Smooth muscle cell (in vitro differentiated cells): Measurements from ENCODE around the gene BRI3BP. TPM values are rescaled to one million over a fixed set of nuclear protein-coding genes. Genes with fewer than 3 reads are reported as not detected.
"Not testable (repeated sequence)": the region's sequence is repeated elsewhere in the genome, so short reads cannot be mapped to it uniquely, and the experiment has no call there.

Experiments used
- DNase-seq: peaks from one replicate; lab custom pipeline; 2025; ENCODE audit not compliant: unreplicated experiment; lab: John Stamatoyannopoulos, UW
- H2AFZ ChIP-seq: fragments of 200-600 bp; sonication (generic); 2 replicates; pipeline ENCODE4 v1.6.0; 2016; ENCODE audit warnings: antibody characterized with exemption, low read depth, mild to moderate bottlenecking
- H3F3A ChIP-seq: fragments of 200-600 bp; sonication (generic); 2 replicates; pipeline ENCODE4 v1.6.0; 2017; ENCODE audit warnings: antibody characterized with exemption, low read depth
- H3K27ac ChIP-seq: fragments of 200-600 bp; sonication (generic); 2 replicates; pipeline ENCODE4 v1.5.1; 2016; ENCODE audit warnings: low read depth, mild to moderate bottlenecking
- H3K27me3 ChIP-seq: fragments of 200-600 bp; sonication (generic); 2 replicates; pipeline ENCODE4 v1.6.1; 2016; ENCODE audit warnings: low read depth, mild to moderate bottlenecking
- H3K36me3 ChIP-seq: fragments of 200-600 bp; sonication (generic); 2 replicates; pipeline ENCODE4 v1.5.1; 2016; ENCODE audit warnings: low read depth
- H3K4me1 ChIP-seq: fragments of 200-600 bp; sonication (generic); 2 replicates; pipeline ENCODE4 v1.5.1; 2016; ENCODE audit warnings: low read depth
- H3K4me2 ChIP-seq: fragments of 200-600 bp; sonication (generic); 2 replicates; pipeline ENCODE4 v1.6.0; 2016; ENCODE audit warnings: mild to moderate bottlenecking
- H3K4me3 ChIP-seq: fragments of 200-600 bp; sonication (generic); 2 replicates; pipeline ENCODE4 v1.5.1; 2016; ENCODE audit warnings: mild to moderate bottlenecking
- H3K79me2 ChIP-seq: fragments of 200-600 bp; sonication (generic); 2 replicates; pipeline ENCODE4 v1.6.0; 2016; ENCODE audit warnings: low read depth, mild to moderate bottlenecking
- H3K9ac ChIP-seq: fragments of 200-600 bp; sonication (generic); 2 replicates; pipeline ENCODE4 v1.6.0; 2016; ENCODE audit warnings: low read depth
- H3K9me3 ChIP-seq: fragments of 200-600 bp; sonication (generic); replicated peaks from 2 replicates; pipeline ENCODE4 v1.5.1; 2016; ENCODE audit warnings: low read depth
- H4K20me1 ChIP-seq: fragments of 200-600 bp; sonication (generic); 2 replicates; pipeline ENCODE4 v1.6.0; 2016; ENCODE audit warnings: low read depth
- WGBS: methylation state at CpG from one replicate; pipeline ENCODE4 v1.1.7; 2016; ENCODE audit warnings: low lambda C conversion rate; 5-methylcytosine and 5-hydroxymethylcytosine counted together
- polyA plus RNA-seq: library from polyadenylated mRNA; unstranded; fragments of >200 nt; fragmentation: Nextera tagmentation; extraction: Ambion mirVana; gene quantifications from 2 replicates; pipeline ENCODE4 v1.2.1, GENCODE V29; 2016
- total RNA-seq: library from RNA; depleted of rRNA; stranded (reverse); fragments of >200 nt; gene quantifications from 2 replicates; pipeline ENCODE4 v1.2.3, GENCODE V29; 2014
- TF ChIP-seq, protein P1 (sequence below): fragments of 200-600 bp; sonication (generic); IDR thresholded peaks from 2 replicates; pipeline ENCODE4 v1.5.1; 2017; ENCODE audit warnings: borderline replicate concordance, mild to moderate bottlenecking, antibody characterized with exemption; ENCODE audit not compliant: insufficient read depth, poor library complexity, severe bottlenecking

Gene BRI3BP
- total and polyA plus RNA-seq, 2 experiments from 2014 or later = 1.2 to 1.8 TPM

GRCh38 chr12:124975276-124975675 is 18.2 kb upstream of the BRI3BP start:
- Histone ChIP-seq H3K4me1 (no peaks in the 10 kb centered on the region), H3F3A (no peaks in the 10 kb centered on the region), H3K36me3 (no peaks in the 10 kb centered on the region), H3K9ac (no peak overlapping the region), H3K4me3 (no peak overlapping the region), H3K27me3 (no peaks in the 10 kb centered on the region), H3K27ac (no peak overlapping the region), H4K20me1 (no peaks in the 10 kb centered on the region), H2AFZ (no peak overlapping the region), H3K4me2 (no peak overlapping the region), H3K79me2 (no peaks in the 10 kb centered on the region), H3K9me3 (no peaks in the 10 kb centered on the region)
- WGBS = 97% methylated on average over 15 of the region's 15 CpGs
- TF ChIP-seq, protein P1, sequence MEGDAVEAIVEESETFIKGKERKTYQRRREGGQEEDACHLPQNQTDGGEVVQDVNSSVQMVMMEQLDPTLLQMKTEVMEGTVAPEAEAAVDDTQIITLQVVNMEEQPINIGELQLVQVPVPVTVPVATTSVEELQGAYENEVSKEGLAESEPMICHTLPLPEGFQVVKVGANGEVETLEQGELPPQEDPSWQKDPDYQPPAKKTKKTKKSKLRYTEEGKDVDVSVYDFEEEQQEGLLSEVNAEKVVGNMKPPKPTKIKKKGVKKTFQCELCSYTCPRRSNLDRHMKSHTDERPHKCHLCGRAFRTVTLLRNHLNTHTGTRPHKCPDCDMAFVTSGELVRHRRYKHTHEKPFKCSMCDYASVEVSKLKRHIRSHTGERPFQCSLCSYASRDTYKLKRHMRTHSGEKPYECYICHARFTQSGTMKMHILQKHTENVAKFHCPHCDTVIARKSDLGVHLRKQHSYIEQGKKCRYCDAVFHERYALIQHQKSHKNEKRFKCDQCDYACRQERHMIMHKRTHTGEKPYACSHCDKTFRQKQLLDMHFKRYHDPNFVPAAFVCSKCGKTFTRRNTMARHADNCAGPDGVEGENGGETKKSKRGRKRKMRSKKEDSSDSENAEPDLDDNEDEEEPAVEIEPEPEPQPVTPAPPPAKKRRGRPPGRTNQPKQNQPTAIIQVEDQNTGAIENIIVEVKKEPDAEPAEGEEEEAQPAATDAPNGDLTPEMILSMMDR = no peak
- DNase-seq = no peak

DNA sequence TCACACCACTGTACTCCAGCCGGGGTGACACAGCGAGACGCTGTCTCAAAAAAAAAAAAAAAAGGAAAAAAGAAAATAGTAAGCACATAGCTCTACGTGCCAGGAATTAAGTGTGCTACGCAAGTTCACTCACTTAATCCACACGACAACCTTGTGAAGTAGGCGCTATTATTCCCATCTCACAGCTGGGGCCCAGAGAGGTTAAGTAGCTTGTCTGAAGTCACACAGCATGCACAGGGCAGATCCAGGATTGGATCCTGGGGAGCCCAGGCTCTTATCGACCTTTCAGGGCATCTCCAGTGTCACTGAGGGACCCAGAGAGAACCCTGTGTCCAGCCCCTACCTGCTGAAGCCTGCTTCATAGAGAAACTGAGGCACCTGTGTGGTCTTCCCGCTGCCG is 16.4 kb upstream of the BRI3BP start:
- TF ChIP-seq, protein P1 = no peak
- no peak overlapping the region for H2AFZ ChIP-seq
- no peaks in the 10 kb centered on the region for H3K36me3 ChIP-seq
- no peak overlapping the region for H3K27ac ChIP-seq
- H4K20me1 ChIP-seq = no peaks in the 10 kb centered on the region
- H3K4me3 ChIP-seq = no peak overlapping the region
- DNase-seq = no peak
- H3K4me2 ChIP-seq = no peak overlapping the region
- no peaks in the 10 kb centered on the region for H3K27me3 ChIP-seq
- H3F3A ChIP-seq = no peaks in the 10 kb centered on the region
- no peak overlapping the region for H3K9ac ChIP-seq
- H3K4me1 ChIP-seq = no peaks in the 10 kb centered on the region
- 97% methylated on average over 10 of the region's 10 CpGs for WGBS
- no peaks in the 10 kb centered on the region for H3K79me2 ChIP-seq
- no peaks in the 10 kb centered on the region for H3K9me3 ChIP-seq

DNA sequence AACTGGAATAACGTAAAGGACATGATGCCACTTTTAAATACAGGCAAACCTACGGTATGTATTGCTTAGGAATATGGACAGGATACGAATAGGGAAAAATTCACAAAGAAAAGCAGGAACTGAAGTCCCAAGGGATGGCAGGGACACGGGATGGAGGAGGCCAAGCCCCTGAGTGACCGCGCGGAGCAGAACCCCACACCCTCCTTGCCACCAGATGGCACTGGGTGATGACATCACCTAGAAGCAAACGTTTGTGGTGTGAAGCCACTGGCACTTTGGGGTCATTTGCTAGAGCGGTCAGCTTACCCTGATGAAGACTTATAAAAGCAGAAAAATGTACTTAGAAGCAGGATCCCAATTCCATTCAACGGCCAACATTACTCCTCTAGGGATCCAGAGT is 13.9 kb upstream of the BRI3BP start:
- H2AFZ ChIP-seq = no peak overlapping the region
- H4K20me1 ChIP-seq = no peaks in the 10 kb centered on the region
- H3K9me3 ChIP-seq = no peaks in the 10 kb centered on the region
- no peaks in the 10 kb centered on the region for H3F3A ChIP-seq
- no peak for DNase-seq
- no peaks in the 10 kb centered on the region for H3K79me2 ChIP-seq
- TF ChIP-seq, protein P1 = no peak
- no peak overlapping the region for H3K9ac ChIP-seq
- no peak overlapping the region for H3K4me3 ChIP-seq
- no peaks in the 10 kb centered on the region for H3K27me3 ChIP-seq
- 91% methylated on average over 10 of the region's 10 CpGs for WGBS
- H3K36me3 ChIP-seq = no peaks in the 10 kb centered on the region
- no peaks in the 10 kb centered on the region for H3K4me1 ChIP-seq
- no peak overlapping the region for H3K27ac ChIP-seq
- no peak overlapping the region for H3K4me2 ChIP-seq

DNA sequence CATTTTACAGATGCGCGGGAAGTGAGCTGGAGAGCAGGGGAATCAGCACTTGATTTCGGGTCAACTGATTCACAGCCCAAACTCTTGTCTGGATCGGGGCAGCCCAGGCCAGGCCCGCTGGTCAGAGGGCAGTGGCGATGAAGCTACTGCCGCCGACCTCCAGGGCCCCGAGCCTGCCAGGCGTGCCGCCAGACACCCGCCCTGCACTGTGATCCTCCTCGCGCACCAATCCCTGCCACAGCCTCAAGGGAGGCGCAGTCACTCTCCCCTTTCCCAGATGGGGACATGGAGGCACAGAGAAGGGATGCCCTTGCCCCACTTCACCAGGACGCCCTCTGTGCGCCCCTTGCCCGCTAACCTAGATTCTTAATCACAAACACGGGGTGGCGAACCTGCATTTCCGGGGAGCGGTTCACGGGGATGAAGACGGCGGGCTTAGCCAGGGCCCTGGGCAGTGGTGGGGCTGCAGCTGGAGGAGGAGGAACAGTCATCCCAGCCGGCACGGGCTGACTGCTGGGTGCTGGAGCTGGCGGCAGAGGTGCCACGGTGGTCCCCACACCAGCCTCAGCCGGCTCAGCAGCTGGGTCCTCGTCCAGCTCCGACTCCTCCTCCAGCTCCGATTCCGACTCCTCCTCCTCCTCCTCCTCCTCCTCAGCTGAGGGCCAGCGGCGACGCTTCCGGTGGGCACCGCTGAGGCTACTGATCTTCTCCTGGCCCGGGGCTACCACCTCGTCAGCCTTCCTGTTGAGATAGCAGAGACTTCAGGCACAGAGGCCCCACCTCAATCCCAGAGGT is 13.2 kb upstream of the BRI3BP start:
- Histone ChIP-seq H3K27me3 (no peaks in the 10 kb centered on the region), H3K79me2 (no peaks in the 10 kb centered on the region), H3F3A (no peaks in the 10 kb centered on the region), H3K4me3 (no peak overlapping the region), H4K20me1 (no peaks in the 10 kb centered on the region), H3K4me1 (no peaks in the 10 kb centered on the region), H3K9me3 (no peaks in the 10 kb centered on the region), H3K27ac (no peak overlapping the region), H3K9ac (no peak overlapping the region), H2AFZ (no peak overlapping the region), H3K36me3 (no peaks in the 10 kb centered on the region), H3K4me2 (no peak overlapping the region)
- WGBS = 97% methylated on average over 37 of the region's 41 CpGs
- TF ChIP-seq, protein P1 = no peak
- no peak for DNase-seq

DNA sequence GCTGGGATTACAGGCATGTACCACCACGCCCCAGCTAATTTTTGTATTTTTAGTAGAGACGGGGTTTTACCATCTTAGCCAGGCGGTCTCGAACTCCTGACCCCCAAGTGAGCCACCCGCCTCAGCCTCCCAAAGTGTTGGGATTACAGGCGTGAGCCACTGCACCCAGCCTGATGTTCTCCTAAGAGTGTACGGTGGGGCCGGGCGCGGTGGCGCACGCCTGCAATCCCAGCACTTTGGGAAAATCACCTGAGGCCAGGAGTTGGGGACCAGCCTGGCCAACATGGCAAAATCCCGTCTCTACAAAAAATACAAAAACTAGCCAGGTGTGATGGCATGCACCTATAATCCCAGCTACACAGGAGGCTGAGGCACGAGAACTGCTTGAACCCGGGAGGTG is 6.6 kb upstream of the BRI3BP start:
- not testable (repeated sequence) for DNase-seq, H3K4me2 ChIP-seq, H3K9ac ChIP-seq, H4K20me1 ChIP-seq, H3K27me3 ChIP-seq, H3K27ac ChIP-seq, H3K4me1 ChIP-seq, H3K4me3 ChIP-seq, H3F3A ChIP-seq, H2AFZ ChIP-seq, H3K9me3 ChIP-seq, H3K36me3 ChIP-seq
- H3K79me2 ChIP-seq = peaks cover 18% of the 10 kb centered on the region
- WGBS = 98% methylated on average over 15 of the region's 15 CpGs
